Amniotic stem cell (primary cell): ENCODE measurements around the gene USP15.
"Not testable (repeated sequence)": the region's sequence is repeated elsewhere in the genome, so short reads cannot be mapped to it uniquely, and the experiment has no call there.

Source experiments
- DNase-seq: peaks from one replicate; lab custom pipeline; 2025; lab: John Stamatoyannopoulos, UW

Gene USP15

GRCh38 chr12:62458626-62459025 lies 198.4 kb downstream of the USP15 start:
- DNase-seq, result no peak

DNA sequence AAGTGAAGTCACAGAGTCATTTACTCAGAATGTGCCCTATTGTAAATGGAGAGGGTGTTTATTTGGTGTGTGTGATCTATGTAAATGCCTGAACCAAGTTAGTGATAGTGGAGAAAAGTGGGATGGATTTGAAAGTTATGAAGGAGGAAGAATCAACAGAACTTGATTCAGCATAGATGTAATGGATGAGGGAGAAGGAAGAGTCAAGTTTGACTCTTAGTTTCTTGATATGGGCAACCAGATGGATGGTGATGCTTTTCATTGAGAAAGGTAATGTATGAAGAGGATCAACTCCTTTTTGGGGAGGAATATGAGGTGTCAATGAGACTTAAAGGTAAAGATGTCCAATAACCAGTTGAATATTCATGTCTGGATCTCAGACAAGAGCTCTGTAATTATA lies 199.8 kb downstream of the USP15 start:
- DNase-seq, result no peak

GRCh38 chr12:62461171-62461837 lies 201.1 kb downstream of the USP15 start:
- not testable (repeated sequence) for DNase-seq

GRCh38 chr12:62463252-62463651 lies 203.0 kb downstream of the USP15 start:
- DNase-seq, result not testable (repeated sequence)
